Erythroblast (primary cell): ENCODE data around the gene LHPP.

Experiments used
- GATA1 ChIP-seq: IDR thresholded peaks from 2 replicates; pipeline ENCODE4 v1.6.1; 2011; ENCODE audit warnings: low read depth, mild to moderate bottlenecking, control low read depth, low read length, moderate library complexity
- POLR2A ChIP-seq: IDR thresholded peaks from 2 replicates; pipeline ENCODE4 v1.6.1; 2011; ENCODE audit warnings: mild to moderate bottlenecking, low read length

GRCh38 chr10:124464028-124464965, 2.7 kb downstream of the LHPP start:
- no peak for TF ChIP-seq POLR2A
- TF ChIP-seq GATA1, result no peak
